Fibroblast of lung (primary cell): Measurements from ENCODE around the gene PITRM1. TPM values are rescaled to one million over a fixed set of nuclear protein-coding genes. Genes with fewer than 3 reads are reported as not detected.
A peak's percentile ranks its signal among the peaks of the same experiment; 100 is the strongest.

Experiments used
- DNase-seq, 2 donors: peaks; one replicate each; pipeline versions ENCODE4 v3.0.0 to v3.0.0-alpha.2; 2010; ENCODE audit warnings: low read depth in 2 of 2
- H2AFZ ChIP-seq: 2 replicates; pipeline ENCODE4 v1.5.1; 2012; ENCODE audit warnings: low read length, control low read depth, inconsistent platforms
- H3K27ac ChIP-seq: 2 replicates; pipeline ENCODE4 v1.5.1; 2011; ENCODE audit warnings: low read length, control low read depth; ENCODE audit not compliant: insufficient read depth
- H3K27me3 ChIP-seq: 2 replicates; pipeline ENCODE4 v1.5.1; 2011; ENCODE audit warnings: mild to moderate bottlenecking, low read length; ENCODE audit not compliant: control insufficient read depth, insufficient read depth
- H3K36me3 ChIP-seq: 2 replicates; pipeline ENCODE4 v1.5.1; 2011; ENCODE audit warnings: low read length; ENCODE audit not compliant: control insufficient read depth, insufficient read depth
- H3K4me1 ChIP-seq: 2 replicates; pipeline ENCODE4 v1.5.1; 2011; ENCODE audit warnings: low read length; ENCODE audit not compliant: control insufficient read depth, insufficient read depth; ENCODE audit errors: extremely low read depth
- H3K4me2 ChIP-seq: 2 replicates; pipeline ENCODE4 v1.5.1; 2011; ENCODE audit warnings: low read length, control low read depth; ENCODE audit not compliant: insufficient read depth; ENCODE audit errors: extremely low read depth
- H3K4me3 ChIP-seq, 4 experiments: fragments of 200-600 bp in 1 of 4; sonication (generic) in 1 of 4; replicated peaks in 1 of 4; 2 replicates each; pipeline ENCODE4 v1.5.1; 2011 to 2016; ENCODE audit warnings: low read length in 4 of 4, low read depth in 3 of 4, mild to moderate bottlenecking in 3 of 4, control low read depth in 2 of 4, inconsistent platforms in 1 of 4, mixed read lengths in 1 of 4; ENCODE audit not compliant: insufficient read depth in 1 of 4; ENCODE audit errors: control extremely low read depth in 1 of 4
- H3K79me2 ChIP-seq: 2 replicates; pipeline ENCODE4 v1.5.1; 2012; ENCODE audit warnings: mild to moderate bottlenecking, low read length, inconsistent platforms; ENCODE audit not compliant: control insufficient read depth, insufficient read depth
- H3K9ac ChIP-seq: 2 replicates; pipeline ENCODE4 v1.5.1; 2011; ENCODE audit warnings: mild to moderate bottlenecking, low read length, control low read depth; ENCODE audit not compliant: insufficient read depth
- H3K9me3 ChIP-seq: 2 replicates; pipeline ENCODE4 v1.5.1; 2012; ENCODE audit warnings: low read depth, low read length; ENCODE audit not compliant: control insufficient read depth, insufficient read depth
- H4K20me1 ChIP-seq: 2 replicates; pipeline ENCODE4 v1.5.1; 2011; ENCODE audit warnings: low read length; ENCODE audit not compliant: control insufficient read depth, insufficient read depth; ENCODE audit errors: extremely low read depth
- EZH2 ChIP-seq: IDR thresholded peaks from 2 replicates; pipeline ENCODE4 v1.5.1; 2012; ENCODE audit warnings: low read length, control low read depth, mild to moderate bottlenecking; ENCODE audit errors: missing control alignments
- polyA plus RNA-seq, 2 donors: library from polyadenylated mRNA; depleted of rRNA in 1 of 2; stranded (reverse) in 1 of 2; unstranded in 1 of 2; fragments of >200 nt; gene quantifications; 2 replicates each; pipeline ENCODE4 v1.2.1, GENCODE V29; 2011 to 2012; ENCODE audit warnings: missing spikeins in 1 of 2
- total RNA-seq: library from RNA; depleted of rRNA; stranded (reverse); fragments of >200 nt; gene quantifications from 2 replicates; pipeline ENCODE4 v1.2.1, GENCODE V29; 2014
- TF ChIP-seq, protein P1 (sequence below), 2 donors: IDR thresholded peaks in 1 of 2; conservative IDR thresholded peaks in 1 of 2; 1 replicate in 1 of 2; 2 replicates in 1 of 2; pipeline ENCODE4 v1.5.1; 2011 to 2012; ENCODE audit warnings: low read length in 2 of 2, control low read depth in 1 of 2, inconsistent platforms in 1 of 2, low read depth in 1 of 2, mild to moderate bottlenecking in 1 of 2

Gene PITRM1
- total and polyA plus RNA-seq, 2 donors (not counting 1 experiment from before 2014, with no cell fraction given): 53.1 to 73.7 TPM

DNA sequence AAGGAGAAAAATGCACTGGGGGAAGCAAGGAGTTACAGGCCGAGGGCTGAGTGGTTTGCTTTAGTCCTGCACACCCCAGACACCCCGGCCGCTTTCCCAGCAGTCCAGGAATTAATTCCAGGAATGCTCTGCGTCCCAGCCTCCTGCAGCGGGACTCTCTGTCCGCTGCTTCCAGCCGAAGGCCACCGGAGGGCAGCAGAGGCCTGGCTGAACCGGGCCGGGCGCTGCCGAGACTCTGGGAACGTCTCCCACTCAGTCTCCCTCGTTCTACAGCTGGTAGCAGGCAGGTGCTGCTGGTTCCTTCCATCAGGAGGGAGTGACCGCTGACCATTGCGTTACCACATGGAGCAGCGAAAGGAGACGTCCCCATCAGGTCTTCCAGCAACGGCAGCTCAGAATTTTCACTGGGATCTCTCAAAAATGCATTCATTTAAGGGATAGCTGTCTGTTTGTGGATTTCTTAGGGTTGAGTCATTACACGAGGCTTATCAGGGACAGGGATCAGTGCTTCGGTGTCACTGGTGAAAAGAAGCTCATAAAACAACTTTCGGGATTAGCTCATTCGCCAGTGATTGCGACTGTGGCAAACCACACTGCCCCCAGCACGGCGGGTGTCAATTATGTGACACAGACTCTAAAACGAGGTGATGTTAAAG lies 24.9 kb upstream of the PITRM1 start:
- Histone ChIP-seq H3K9ac (peak overlapping the region; percentile 39), H3K9me3 (no peaks in the 10 kb centered on the region), H3K27me3 (no peaks in the 10 kb centered on the region), H3K4me3 (peak overlapping the region in 3 of 4 experiments; percentile 5 to 48 (median 43)), H4K20me1 (no peaks in the 10 kb centered on the region), H3K79me2 (no peaks in the 10 kb centered on the region), H2AFZ (peak overlapping the region; percentile 82), H3K27ac (peak overlapping the region; percentile 37), H3K4me2 (peak overlapping the region; percentile 72), H3K4me1 (peaks cover 11% of the 10 kb centered on the region), H3K36me3 (no peaks in the 10 kb centered on the region)
- peak; percentile 82 to 84 for DNase-seq
- TF ChIP-seq, protein P1, sequence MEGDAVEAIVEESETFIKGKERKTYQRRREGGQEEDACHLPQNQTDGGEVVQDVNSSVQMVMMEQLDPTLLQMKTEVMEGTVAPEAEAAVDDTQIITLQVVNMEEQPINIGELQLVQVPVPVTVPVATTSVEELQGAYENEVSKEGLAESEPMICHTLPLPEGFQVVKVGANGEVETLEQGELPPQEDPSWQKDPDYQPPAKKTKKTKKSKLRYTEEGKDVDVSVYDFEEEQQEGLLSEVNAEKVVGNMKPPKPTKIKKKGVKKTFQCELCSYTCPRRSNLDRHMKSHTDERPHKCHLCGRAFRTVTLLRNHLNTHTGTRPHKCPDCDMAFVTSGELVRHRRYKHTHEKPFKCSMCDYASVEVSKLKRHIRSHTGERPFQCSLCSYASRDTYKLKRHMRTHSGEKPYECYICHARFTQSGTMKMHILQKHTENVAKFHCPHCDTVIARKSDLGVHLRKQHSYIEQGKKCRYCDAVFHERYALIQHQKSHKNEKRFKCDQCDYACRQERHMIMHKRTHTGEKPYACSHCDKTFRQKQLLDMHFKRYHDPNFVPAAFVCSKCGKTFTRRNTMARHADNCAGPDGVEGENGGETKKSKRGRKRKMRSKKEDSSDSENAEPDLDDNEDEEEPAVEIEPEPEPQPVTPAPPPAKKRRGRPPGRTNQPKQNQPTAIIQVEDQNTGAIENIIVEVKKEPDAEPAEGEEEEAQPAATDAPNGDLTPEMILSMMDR (conservative IDR thresholded peaks at IDR 0.05 in 1 of 2, IDR thresholded peaks at IDR 0.05 in 1 of 2; ENCODE audit: low read depth in 1 of 2, low read length in 2 of 2): peak; percentile 85 to 89
- TF ChIP-seq EZH2: no peak

DNA sequence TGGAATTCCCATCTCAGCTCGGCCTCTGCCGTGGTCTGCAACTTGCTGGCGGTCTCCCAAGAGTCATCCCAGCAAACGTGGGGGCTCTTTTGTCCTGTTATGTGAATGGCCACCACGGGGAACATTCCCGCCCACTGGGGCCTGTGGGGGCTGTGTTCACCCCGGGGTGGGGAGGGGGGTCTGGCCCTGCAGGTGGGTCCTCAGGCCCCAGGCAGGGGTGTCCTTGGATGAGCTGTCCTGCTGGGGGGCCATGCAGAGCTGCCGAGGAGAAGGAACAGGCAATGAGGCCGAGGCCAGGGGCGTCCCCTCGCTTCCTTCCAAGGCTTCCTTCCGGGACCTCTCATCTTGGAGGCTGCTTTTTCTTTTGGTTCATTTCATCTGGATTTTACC lies 24.4 kb upstream of the PITRM1 start:
- Histone ChIP-seq H3K36me3 (no peaks in the 10 kb centered on the region), H3K79me2 (no peaks in the 10 kb centered on the region), H3K4me1 (peaks cover 11% of the 10 kb centered on the region), H3K4me2 (peak overlapping the region; percentile 72), H3K4me3 (peak overlapping the region in 1 of 4 experiments; percentile 20), H3K9ac (peak overlapping the region; percentile 39), H4K20me1 (no peaks in the 10 kb centered on the region), H3K27ac (peak overlapping the region; percentile 37), H2AFZ (peak overlapping the region; percentile 8), H3K9me3 (no peaks in the 10 kb centered on the region), H3K27me3 (no peaks in the 10 kb centered on the region)
- TF ChIP-seq EZH2: no peak
- TF ChIP-seq, protein P1 (conservative IDR thresholded peaks at IDR 0.05 in 1 of 2, IDR thresholded peaks at IDR 0.05 in 1 of 2; ENCODE audit: low read depth in 1 of 2, low read length in 2 of 2): no peak
- no peak for DNase-seq

DNA sequence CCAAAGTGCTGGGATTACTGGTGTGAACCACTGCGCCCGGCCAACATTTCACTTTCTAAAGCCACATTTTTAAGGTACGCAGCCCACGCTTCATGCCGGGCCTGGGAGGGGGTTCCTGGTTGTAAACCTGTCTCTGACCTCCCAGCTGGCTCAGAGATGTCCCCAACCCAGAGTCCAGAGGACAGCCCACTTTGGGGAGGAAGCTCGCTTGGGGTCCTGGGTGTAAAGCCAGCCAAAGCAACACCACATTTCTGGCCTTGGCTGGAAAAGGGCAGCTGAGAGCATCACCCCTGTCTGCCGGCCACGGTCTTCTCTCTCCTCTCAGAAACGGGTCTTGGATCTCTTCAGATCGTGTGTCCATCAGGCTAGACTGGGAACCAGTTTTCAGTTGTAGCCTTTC lies 23.9 kb upstream of the PITRM1 start:
- no peak for DNase-seq
- peak overlapping the region; percentile 13 for H2AFZ ChIP-seq
- peaks cover 11% of the 10 kb centered on the region for H3K4me1 ChIP-seq
- H3K36me3 ChIP-seq: no peaks in the 10 kb centered on the region
- no peak overlapping the region for H3K9ac ChIP-seq
- peak overlapping the region; percentile 37 for H3K27ac ChIP-seq
- no peaks in the 10 kb centered on the region for H3K27me3 ChIP-seq
- H4K20me1 ChIP-seq: no peaks in the 10 kb centered on the region
- H3K79me2 ChIP-seq: no peaks in the 10 kb centered on the region
- H3K4me2 ChIP-seq: no peak overlapping the region
- H3K9me3 ChIP-seq: no peaks in the 10 kb centered on the region
- H3K4me3 ChIP-seq: no peak overlapping the region
- TF ChIP-seq, protein P1 (conservative IDR thresholded peaks at IDR 0.05 in 1 of 2, IDR thresholded peaks at IDR 0.05 in 1 of 2; ENCODE audit: low read depth in 1 of 2, low read length in 2 of 2): no peak
- TF ChIP-seq EZH2: no peak
